T-helper 1 cell treated with Interleukin-12 subunit alpha and Interleukin-12 subunit beta and Interleukin-4 antibody, amounts not matched to agents 30 μg/mL and 1 μg/mL, for 36 hours (primary cell): ENCODE data around the gene WDR7.
"Not testable (repeated sequence)": the region's sequence is repeated elsewhere in the genome, so short reads cannot be mapped to it uniquely, and the experiment has no call there.

Source experiments
- H3K27ac Mint-ChIP-seq: one replicate; pipeline ENCODE4 v1.8.0; 2021; ENCODE audit warnings: mild to moderate bottlenecking, mixed read lengths
- H3K27me3 Mint-ChIP-seq: one replicate; pipeline ENCODE4 v1.8.0; 2021; ENCODE audit warnings: low read depth, mixed read lengths
- H3K36me3 Mint-ChIP-seq: one replicate; pipeline ENCODE4 v1.8.0; 2021; ENCODE audit warnings: low read depth, mixed read lengths
- H3K4me1 Mint-ChIP-seq: one replicate; pipeline ENCODE4 v1.8.0; 2021; ENCODE audit warnings: low read depth, mixed read lengths
- H3K4me3 Mint-ChIP-seq: one replicate; pipeline ENCODE4 v1.8.0; 2021; ENCODE audit warnings: mild to moderate bottlenecking, moderate library complexity, mixed read lengths
- H3K9me3 Mint-ChIP-seq: one replicate; pipeline ENCODE4 v1.8.0; 2021; ENCODE audit warnings: mixed read lengths

The WDR7 gene

DNA sequence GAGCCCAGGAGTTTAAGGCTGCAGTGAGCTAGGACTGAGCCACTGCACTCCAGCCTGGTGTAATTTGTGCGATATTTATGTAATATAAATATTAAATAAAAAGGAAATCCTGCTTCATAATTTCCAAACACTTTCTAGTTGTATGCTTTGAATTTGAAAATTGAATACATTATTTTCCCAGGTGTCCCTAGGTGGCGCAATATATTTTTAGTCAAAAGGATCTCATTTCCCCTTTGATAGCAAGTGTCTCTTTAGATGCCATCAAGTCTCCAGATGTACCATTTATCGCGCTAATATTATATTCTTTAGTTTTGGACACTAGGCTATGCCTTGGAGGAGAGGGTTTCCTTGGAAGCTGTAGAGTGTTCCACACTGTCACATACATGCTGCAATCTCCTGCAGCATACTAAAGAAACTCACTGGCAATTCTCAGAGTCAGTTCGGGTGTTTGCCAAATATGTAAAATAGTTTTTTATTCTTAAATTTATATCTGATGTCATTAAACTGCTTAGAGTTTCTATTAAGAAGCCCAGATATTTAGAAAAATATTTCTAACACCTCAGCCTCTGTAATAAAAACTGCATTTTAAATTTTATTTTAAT lies 5.6 kb upstream of the WDR7 start:
- Mint-ChIP-seq H3K4me1 (peaks cover 28% of the 10 kb centered on the region), H3K4me3 (no peak overlapping the region), H3K36me3 (peaks cover under 1% of the 10 kb centered on the region), H3K9me3 (no peaks in the 10 kb centered on the region), H3K27me3 (no peaks in the 10 kb centered on the region), H3K27ac (no peak overlapping the region)

DNA sequence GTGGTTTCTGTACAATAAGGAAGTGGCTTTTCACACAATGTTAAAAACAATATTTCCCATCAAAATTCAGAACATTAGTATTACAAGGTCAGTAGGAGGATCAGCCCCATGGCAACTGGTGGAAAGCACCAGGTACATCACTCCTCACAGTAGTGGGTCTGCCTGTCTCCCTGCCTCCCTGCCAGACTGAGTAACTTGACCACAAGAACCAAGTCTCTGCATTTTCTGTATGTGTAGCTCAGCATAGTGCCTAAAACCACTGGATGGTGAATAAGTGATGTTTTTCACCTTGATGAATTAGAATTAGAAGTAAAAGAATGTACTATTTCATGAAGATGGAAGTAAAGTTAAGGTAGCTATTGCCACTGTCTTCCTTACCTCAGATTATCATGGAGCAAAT lies 4.1 kb upstream of the WDR7 start:
- H3K27me3 Mint-ChIP-seq, result no peaks in the 10 kb centered on the region
- no peaks in the 10 kb centered on the region for H3K9me3 Mint-ChIP-seq
- H3K36me3 Mint-ChIP-seq, result peaks cover 5% of the 10 kb centered on the region
- H3K4me3 Mint-ChIP-seq, result no peak overlapping the region
- peak overlapping the region; percentile 50 for H3K27ac Mint-ChIP-seq
- H3K4me1 Mint-ChIP-seq, result peaks cover 33% of the 10 kb centered on the region

DNA sequence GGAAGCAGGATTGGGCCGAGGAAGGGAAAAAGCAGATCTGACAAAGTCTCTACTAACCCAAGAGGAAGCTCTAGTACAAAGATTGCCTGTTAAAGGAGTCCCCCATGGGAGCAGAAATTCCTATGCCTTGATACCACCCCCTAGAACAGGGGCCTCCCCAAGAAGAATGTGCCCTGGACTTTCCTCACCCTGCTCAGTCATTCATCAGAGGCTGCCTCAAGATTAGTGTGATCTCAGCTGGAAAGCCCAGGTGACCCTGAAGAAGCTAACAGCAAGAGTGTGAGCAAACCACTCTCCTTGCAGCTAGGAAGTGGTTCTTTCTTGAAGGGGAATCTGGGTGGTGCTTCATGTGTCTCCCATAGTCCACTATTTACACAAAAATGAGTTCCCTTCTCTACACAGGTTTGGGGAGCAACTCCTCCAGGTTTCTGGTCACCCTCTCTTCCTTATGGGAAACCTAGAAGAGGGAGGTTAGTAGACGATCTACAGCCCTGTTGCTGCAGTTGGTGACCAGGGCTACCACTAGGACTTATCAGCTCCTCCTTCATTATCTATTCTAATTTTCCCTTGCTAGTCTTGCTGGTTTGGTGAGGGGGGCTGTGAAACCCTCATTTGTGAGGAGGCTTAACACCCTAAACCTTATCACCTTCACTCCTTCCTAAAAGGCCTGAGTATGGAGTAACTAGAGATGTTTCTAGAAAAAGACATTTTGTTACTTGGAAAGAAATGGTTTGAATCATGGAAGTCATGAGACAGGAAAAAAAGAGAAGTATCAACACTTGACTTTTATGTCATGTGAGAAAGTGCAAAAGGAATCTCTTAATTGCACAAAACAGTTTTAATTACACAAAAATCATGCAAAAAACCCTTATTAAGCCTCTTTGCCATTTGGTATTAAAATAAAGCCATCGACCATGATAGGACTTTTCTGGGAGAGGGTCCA lies 2.9 kb upstream of the WDR7 start:
- Mint-ChIP-seq H3K36me3 (peaks cover 5% of the 10 kb centered on the region), H3K4me1 (peaks cover 36% of the 10 kb centered on the region), H3K9me3 (no peaks in the 10 kb centered on the region), H3K4me3 (peak overlapping the region; percentile 9), H3K27me3 (no peaks in the 10 kb centered on the region), H3K27ac (peak overlapping the region; percentile 34)

DNA sequence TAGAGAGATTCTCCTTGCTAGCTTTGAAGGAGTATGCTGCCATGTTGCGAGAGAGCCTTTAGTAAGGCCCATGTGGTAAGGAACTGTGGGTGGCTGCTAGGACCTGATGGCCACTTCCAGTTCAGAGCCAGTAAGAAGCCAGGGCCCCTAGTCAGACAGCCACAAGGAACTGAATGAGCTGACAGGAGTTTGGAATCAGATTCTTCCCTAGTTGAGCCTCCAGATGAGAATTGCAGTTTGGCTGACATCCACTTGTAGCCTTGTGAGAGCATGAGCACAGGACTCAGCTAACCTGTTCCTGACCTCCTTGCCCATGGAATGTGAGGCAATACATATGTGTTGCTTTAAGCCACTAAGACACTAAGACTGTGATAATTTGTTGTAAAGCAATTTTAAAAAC lies 1.2 kb upstream of the WDR7 start:
- H3K27me3 Mint-ChIP-seq, result no peaks in the 10 kb centered on the region
- peaks cover 48% of the 10 kb centered on the region for H3K4me1 Mint-ChIP-seq
- H3K4me3 Mint-ChIP-seq, result no peak overlapping the region
- no peaks in the 10 kb centered on the region for H3K9me3 Mint-ChIP-seq
- peak overlapping the region; percentile 1 for H3K27ac Mint-ChIP-seq
- peaks cover 9% of the 10 kb centered on the region for H3K36me3 Mint-ChIP-seq

DNA sequence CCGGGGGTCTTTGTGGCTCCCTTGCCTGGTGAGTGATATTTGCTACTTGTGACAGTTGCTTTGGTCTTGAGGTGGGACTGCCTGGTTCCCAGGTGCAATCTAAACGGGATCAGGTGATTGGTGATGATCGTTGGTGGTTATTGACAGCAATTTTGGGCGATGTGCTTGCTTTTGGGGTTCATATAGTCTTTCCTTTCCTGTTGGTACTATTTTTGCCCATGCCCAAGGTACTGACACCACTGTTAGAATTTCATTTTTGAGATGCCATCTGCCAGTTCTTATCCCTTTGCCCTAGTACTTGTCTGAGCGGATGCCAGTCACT lies 573 bp downstream of the WDR7 start:
- Mint-ChIP-seq H3K9me3 (no peaks in the 10 kb centered on the region), H3K4me3 (peak overlapping the region; percentile 92), H3K36me3 (peaks cover 9% of the 10 kb centered on the region), H3K4me1 (peaks cover 46% of the 10 kb centered on the region), H3K27me3 (no peaks in the 10 kb centered on the region), H3K27ac (peak overlapping the region; percentile 91)

DNA sequence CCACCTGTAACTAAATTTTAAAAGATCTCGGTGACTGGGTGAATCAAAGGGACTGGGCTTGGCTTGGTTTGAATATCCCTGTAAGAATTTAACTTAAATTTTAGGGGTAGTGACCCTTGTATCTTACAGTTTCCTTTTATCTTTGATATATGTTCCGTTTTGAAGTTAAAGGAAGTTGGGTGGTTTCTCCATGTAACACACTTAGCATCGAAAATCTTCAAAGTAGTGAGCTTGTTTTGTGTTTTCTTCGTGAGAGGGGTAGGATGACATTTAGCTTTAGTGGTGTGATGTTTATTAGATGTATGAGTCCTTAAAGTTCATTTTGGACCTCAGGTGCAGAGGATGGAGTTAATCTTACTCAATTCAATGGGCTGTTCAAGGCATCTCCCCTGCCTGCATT lies 1.6 kb downstream of the WDR7 start:
- H3K9me3 Mint-ChIP-seq, result no peaks in the 10 kb centered on the region
- H3K27ac Mint-ChIP-seq, result peak overlapping the region; percentile 74

DNA sequence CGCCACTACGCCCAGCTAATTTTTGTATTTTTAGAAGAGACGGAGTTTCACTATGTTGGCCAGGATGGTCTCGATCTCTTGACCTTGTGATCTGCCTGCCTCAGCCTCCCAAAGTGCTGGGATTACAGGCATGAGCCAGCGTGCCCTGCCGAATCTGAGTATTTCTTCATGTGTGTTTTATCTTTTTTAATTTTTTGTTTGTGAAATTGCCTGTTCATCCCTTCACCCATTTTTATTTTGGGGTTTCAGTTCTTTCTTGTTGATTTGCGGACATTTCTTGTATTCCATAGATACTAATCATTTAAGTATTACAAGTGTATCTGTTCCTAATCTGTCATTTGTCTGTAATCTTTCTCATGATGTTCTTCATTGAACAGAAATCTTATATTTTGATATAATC lies 3.1 kb downstream of the WDR7 start:
- H3K4me3 Mint-ChIP-seq, H3K36me3 Mint-ChIP-seq, H3K27me3 Mint-ChIP-seq, H3K27ac Mint-ChIP-seq, H3K9me3 Mint-ChIP-seq: not testable (repeated sequence)
- H3K4me1 Mint-ChIP-seq, result peaks cover 33% of the 10 kb centered on the region

More for the DNA sequence above, 1.6 kb downstream of the WDR7 start:
- H3K36me3 Mint-ChIP-seq, result peaks cover 9% of the 10 kb centered on the region
- peaks cover 38% of the 10 kb centered on the region for H3K4me1 Mint-ChIP-seq
- H3K27me3 Mint-ChIP-seq, result no peaks in the 10 kb centered on the region
- H3K4me3 Mint-ChIP-seq, result peak overlapping the region; percentile 69

DNA sequence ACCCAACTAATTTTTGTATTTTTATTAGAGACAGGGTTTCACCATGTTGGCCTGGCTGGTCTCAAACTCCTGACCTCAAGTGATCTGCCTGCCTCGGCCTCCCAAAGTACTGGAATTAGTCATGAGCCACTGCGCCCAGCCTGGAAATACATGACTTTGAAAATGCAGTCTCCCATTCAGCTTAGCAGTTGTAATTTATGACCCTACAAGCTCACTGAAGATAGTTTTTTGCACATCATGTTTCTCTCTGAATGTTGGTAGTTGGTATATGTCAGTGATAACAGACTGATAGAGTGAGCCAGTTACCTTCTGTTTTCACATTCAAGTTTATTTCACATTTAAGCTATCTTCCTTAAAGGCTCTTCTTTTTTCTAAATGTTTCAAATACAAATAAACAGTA lies 7.1 kb downstream of the WDR7 start:
- peaks cover 23% of the 10 kb centered on the region for H3K4me1 Mint-ChIP-seq
- H3K27ac Mint-ChIP-seq, result no peak overlapping the region
- H3K27me3 Mint-ChIP-seq, result no peaks in the 10 kb centered on the region
- H3K4me3 Mint-ChIP-seq, result no peak overlapping the region
- H3K9me3 Mint-ChIP-seq, result no peaks in the 10 kb centered on the region
- peaks cover 10% of the 10 kb centered on the region for H3K36me3 Mint-ChIP-seq

DNA sequence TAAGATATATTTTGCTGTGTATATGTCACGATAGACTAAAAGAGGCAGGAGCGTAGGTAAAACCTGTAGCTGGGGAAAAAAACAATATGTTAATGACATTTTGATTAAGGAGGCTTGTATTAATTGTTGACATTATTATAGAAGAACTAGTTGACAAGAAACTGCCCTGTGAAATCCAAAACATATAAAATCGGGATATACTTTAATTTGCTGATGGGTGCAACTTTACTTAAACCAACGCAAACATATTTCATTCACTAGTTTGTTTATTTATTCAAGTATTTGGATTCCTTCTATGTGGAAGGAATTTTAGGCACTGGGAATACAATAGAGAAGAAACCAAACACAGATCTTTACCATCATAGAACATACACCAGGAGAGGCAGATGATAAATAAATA lies 8.0 kb downstream of the WDR7 start:
- Mint-ChIP-seq H3K27ac (no peak overlapping the region), H3K4me1 (peaks cover 19% of the 10 kb centered on the region), H3K36me3 (peaks cover 10% of the 10 kb centered on the region), H3K9me3 (no peaks in the 10 kb centered on the region), H3K27me3 (no peaks in the 10 kb centered on the region), H3K4me3 (no peak overlapping the region)

DNA sequence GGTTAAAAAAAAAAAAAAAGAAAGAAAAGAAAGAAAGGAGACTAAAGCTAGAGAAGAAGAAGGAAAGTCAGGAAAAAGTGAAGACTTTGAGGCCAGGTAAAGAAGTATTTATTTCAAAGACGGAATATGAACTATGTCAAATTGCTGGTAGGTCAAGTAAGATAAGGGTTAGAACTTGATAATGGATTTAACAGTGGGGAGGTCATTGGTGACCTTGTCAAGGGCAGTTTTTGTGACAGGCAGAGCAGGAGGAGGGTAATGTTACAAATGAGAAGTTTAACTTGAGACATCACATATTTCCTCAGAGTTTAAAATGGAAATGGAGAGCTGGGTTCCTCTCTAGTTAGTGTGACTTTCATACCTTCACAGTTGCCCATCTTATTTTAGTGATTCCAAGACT lies 9.5 kb downstream of the WDR7 start:
- H3K9me3 Mint-ChIP-seq, result no peaks in the 10 kb centered on the region
- H3K4me1 Mint-ChIP-seq, result peaks cover 11% of the 10 kb centered on the region
- H3K36me3 Mint-ChIP-seq, result peaks cover 7% of the 10 kb centered on the region
- H3K4me3 Mint-ChIP-seq, result no peak overlapping the region
- H3K27me3 Mint-ChIP-seq, result no peaks in the 10 kb centered on the region
- no peak overlapping the region for H3K27ac Mint-ChIP-seq

DNA sequence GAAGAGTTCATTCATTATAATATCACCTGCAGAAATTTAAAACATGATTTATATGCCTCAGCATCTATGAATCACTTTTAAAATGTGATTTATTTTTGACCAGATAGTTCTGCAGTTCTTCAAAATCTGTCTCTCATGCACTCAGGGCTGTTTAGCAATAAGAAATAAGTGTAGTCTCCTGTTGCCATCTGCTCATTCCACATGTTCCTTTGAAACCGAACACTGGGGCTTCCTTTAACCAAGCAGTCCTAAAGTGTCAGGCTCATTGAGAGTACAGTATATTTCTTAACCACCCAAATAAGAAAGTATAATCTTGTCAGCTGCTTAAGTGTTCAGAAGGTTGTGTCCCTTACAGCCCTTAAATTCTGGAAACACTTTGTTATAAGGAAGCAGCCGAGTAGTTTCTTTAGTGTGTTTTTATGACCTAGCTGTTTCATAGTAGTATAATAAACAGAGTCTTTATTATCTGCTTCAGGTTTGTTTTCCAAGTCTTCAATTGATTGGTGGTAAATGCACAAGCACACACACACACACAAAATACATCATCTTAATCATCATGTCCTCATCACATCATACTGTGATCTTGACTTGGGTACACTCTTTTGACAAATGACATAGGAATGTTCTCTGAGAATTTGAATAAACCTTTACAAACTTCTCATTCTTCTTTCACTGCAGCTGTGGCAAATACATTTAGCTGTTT lies 10.4 kb downstream of the WDR7 start:
- Mint-ChIP-seq H3K4me3 (no peak overlapping the region), H3K27ac (no peak overlapping the region), H3K27me3 (no peaks in the 10 kb centered on the region), H3K4me1 (peaks cover 11% of the 10 kb centered on the region), H3K36me3 (peaks cover 7% of the 10 kb centered on the region), H3K9me3 (no peaks in the 10 kb centered on the region)

DNA sequence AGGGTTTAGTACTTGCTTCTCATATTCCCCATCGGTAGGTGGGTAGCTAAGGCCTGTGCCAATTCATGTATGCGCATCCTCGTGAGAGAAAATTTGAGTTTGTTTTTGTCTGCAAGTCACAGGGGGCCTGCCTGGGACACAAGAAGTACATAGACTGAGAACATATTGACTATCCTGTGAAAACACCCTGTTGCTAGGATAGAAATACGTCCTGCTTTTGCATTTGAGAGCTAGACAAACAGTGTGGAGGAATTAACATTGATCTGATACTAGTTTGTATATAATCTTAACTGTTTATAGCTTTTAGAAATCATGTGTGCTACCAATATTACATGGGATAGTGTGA lies 10.9 kb downstream of the WDR7 start:
- Mint-ChIP-seq H3K4me1 (peaks cover 11% of the 10 kb centered on the region), H3K4me3 (no peak overlapping the region), H3K27ac (no peak overlapping the region), H3K27me3 (no peaks in the 10 kb centered on the region), H3K9me3 (no peaks in the 10 kb centered on the region), H3K36me3 (peaks cover 7% of the 10 kb centered on the region)

DNA sequence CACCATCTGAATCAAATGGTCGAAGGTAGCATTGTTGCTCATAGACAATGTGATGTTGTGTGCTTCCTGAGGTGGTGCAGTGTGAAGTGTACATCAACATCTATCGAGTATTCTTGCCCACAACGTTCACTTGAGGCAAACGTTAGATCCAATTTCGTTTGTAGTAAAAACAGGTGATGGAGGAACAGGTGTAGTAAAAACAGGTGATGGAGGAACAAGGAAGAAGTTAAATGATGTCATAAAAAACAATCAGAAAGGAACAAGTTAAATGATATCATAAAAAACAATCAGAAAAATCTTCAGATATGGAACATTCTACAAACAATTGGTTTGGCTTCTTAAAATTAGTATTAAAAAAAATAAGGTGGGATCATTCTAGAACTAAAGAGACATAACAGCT lies 11.3 kb downstream of the WDR7 start:
- Mint-ChIP-seq H3K4me3 (no peak overlapping the region), H3K9me3 (no peaks in the 10 kb centered on the region), H3K36me3 (peaks cover 7% of the 10 kb centered on the region), H3K27ac (no peak overlapping the region), H3K4me1 (peaks cover 13% of the 10 kb centered on the region), H3K27me3 (no peaks in the 10 kb centered on the region)

DNA sequence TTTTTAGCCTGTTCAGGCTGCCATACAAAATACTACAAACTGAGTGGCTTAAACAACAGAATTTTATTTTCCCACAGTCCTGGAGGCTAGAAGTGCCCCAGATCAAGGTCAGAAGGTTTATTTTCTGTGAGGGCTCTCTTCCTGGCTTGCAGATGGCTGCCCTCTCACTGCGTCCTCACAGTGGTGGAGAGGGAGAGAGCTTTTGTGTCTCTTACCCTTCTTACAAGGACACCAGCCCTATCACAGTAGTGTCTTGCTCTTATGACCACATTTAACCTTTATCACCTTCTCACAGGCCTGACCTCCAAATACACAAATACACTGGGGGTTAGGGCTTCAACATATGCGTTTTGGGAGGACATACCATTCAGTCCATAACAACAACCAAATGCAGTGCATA lies 11.7 kb downstream of the WDR7 start:
- Mint-ChIP-seq H3K27me3 (no peaks in the 10 kb centered on the region), H3K9me3 (no peaks in the 10 kb centered on the region), H3K4me1 (peaks cover 13% of the 10 kb centered on the region), H3K36me3 (peaks cover 7% of the 10 kb centered on the region), H3K4me3 (no peak overlapping the region), H3K27ac (no peak overlapping the region)

DNA sequence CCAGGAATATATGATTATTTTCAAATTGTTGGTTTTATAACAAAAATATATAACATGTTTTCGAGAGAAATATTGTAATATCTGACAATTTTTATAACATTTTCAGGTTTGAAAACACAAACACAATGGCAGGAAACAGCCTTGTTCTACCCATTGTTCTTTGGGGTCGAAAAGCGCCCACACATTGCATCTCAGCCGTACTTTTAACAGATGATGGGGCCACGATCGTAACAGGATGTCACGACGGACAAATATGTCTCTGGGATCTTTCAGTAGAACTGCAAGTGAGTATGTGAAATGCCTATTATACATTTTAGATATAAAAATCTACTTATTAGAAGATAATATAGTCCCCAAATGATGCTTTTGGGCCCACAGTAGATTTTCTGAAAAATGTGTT lies 21.2 kb downstream of the WDR7 start:
- Mint-ChIP-seq H3K27me3 (no peaks in the 10 kb centered on the region), H3K9me3 (no peaks in the 10 kb centered on the region), H3K36me3 (peaks cover 4% of the 10 kb centered on the region), H3K4me1 (peaks cover 17% of the 10 kb centered on the region), H3K4me3 (no peak overlapping the region), H3K27ac (no peak overlapping the region)
